ENCODE measurements around the gene RIPPLY2.
A peak's percentile ranks its signal among the peaks of the same experiment; 100 is the strongest.

Gene RIPPLY2

GRCh38 chr6:83847179-83847578 is 6.0 kb upstream of the RIPPLY2 start:
- H3K4me3 Mint-ChIP-seq: no peak overlapping the region
- no peaks in the 10 kb centered on the region for H3K4me1 Mint-ChIP-seq (ENCODE audit: low read depth)
- H3K36me3 Mint-ChIP-seq (ENCODE audit: low read depth): no peaks in the 10 kb centered on the region
- H3K27me3 Mint-ChIP-seq (ENCODE audit: low read depth): peaks cover 24% of the 10 kb centered on the region
- no peaks in the 10 kb centered on the region for H3K9me3 Mint-ChIP-seq
- no peak for DNase-seq (ENCODE audit: low spot score)
- H3K27ac Mint-ChIP-seq: no peak overlapping the region

GRCh38 chr6:83849127-83849526 is 4.0 kb upstream of the RIPPLY2 start:
- Mint-ChIP-seq H3K4me3 (no peak overlapping the region), H3K27me3 (ENCODE audit: low read depth) (peaks cover 39% of the 10 kb centered on the region), H3K27ac (no peak overlapping the region), H3K9me3 (no peaks in the 10 kb centered on the region), H3K4me1 (ENCODE audit: low read depth) (no peaks in the 10 kb centered on the region), H3K36me3 (ENCODE audit: low read depth) (no peaks in the 10 kb centered on the region)
- no peak for DNase-seq (ENCODE audit: low spot score)

GRCh38 chr6:83849610-83850009 is 3.5 kb upstream of the RIPPLY2 start:
- no peak overlapping the region for H3K27ac Mint-ChIP-seq
- no peak for DNase-seq (ENCODE audit: low spot score)
- no peaks in the 10 kb centered on the region for H3K36me3 Mint-ChIP-seq (ENCODE audit: low read depth)
- no peaks in the 10 kb centered on the region for H3K4me1 Mint-ChIP-seq (ENCODE audit: low read depth)
- H3K9me3 Mint-ChIP-seq: no peaks in the 10 kb centered on the region
- no peak overlapping the region for H3K4me3 Mint-ChIP-seq
- H3K27me3 Mint-ChIP-seq (ENCODE audit: low read depth): peaks cover 43% of the 10 kb centered on the region

GRCh38 chr6:83852528-83853177 is 507 bp upstream of the RIPPLY2 start:
- Mint-ChIP-seq H3K4me3 (peak overlapping the region; percentile 19), H3K9me3 (no peaks in the 10 kb centered on the region), H3K36me3 (ENCODE audit: low read depth) (no peaks in the 10 kb centered on the region), H3K27me3 (ENCODE audit: low read depth) (peaks cover 54% of the 10 kb centered on the region), H3K27ac (no peak overlapping the region), H3K4me1 (ENCODE audit: low read depth) (no peaks in the 10 kb centered on the region)
- DNase-seq (ENCODE audit: low spot score): no peak

GRCh38 chr6:83854001-83854501 is 891 bp downstream of the RIPPLY2 start:
- peak overlapping the region; percentile 13 for H3K4me3 Mint-ChIP-seq
- peaks cover 2% of the 10 kb centered on the region for H3K4me1 Mint-ChIP-seq (ENCODE audit: low read depth)
- H3K9me3 Mint-ChIP-seq: no peaks in the 10 kb centered on the region
- H3K27ac Mint-ChIP-seq: no peak overlapping the region
- no peak for DNase-seq (ENCODE audit: low spot score)
- H3K36me3 Mint-ChIP-seq (ENCODE audit: low read depth): no peaks in the 10 kb centered on the region
- H3K27me3 Mint-ChIP-seq (ENCODE audit: low read depth): peaks cover 54% of the 10 kb centered on the region

- Mint-ChIP-seq H3K27me3 (ENCODE audit: low read depth) (peaks cover 56% of the 10 kb centered on the region), H3K27ac (no peak overlapping the region), H3K36me3 (ENCODE audit: low read depth) (no peaks in the 10 kb centered on the region), H3K4me3 (no peak overlapping the region), H3K4me1 (ENCODE audit: low read depth) (peaks cover 5% of the 10 kb centered on the region), H3K9me3 (no peaks in the 10 kb centered on the region)
- no peak for DNase-seq (ENCODE audit: low spot score)
Observed at GRCh38 chr6:83854766-83855165, 1.6 kb downstream of the RIPPLY2 start.

GRCh38 chr6:83859410-83860358 is 6.5 kb downstream of the RIPPLY2 start, which contains the start of gene CYB5R4:
TSS of gene CYB5R4 (plus strand) at chr6:83859689. CDS start at chr6:83859783, 94 bp downstream.
- Mint-ChIP-seq H3K4me1 (ENCODE audit: low read depth) (peaks cover 21% of the 10 kb centered on the region), H3K9me3 (no peaks in the 10 kb centered on the region), H3K27me3 (ENCODE audit: low read depth) (peaks cover 15% of the 10 kb centered on the region), H3K36me3 (ENCODE audit: low read depth) (peaks cover 4% of the 10 kb centered on the region), H3K27ac (peak within 1 kb of the TSS; percentile 91), H3K4me3 (peak within 1 kb of the TSS; percentile 97)
- peak; percentile 93 for DNase-seq (ENCODE audit: low spot score)

- DNase-seq (ENCODE audit: low spot score): no peak
- peak overlapping the region; percentile 97 for H3K4me3 Mint-ChIP-seq
- no peaks in the 10 kb centered on the region for H3K9me3 Mint-ChIP-seq
- peaks cover 21% of the 10 kb centered on the region for H3K4me1 Mint-ChIP-seq (ENCODE audit: low read depth)
- peak overlapping the region; percentile 91 for H3K27ac Mint-ChIP-seq
- peaks cover 9% of the 10 kb centered on the region for H3K27me3 Mint-ChIP-seq (ENCODE audit: low read depth)
- peaks cover 10% of the 10 kb centered on the region for H3K36me3 Mint-ChIP-seq (ENCODE audit: low read depth)
Observed at GRCh38 chr6:83860359-83860755, 7.2 kb downstream of the RIPPLY2 start.

- Mint-ChIP-seq H3K36me3 (ENCODE audit: low read depth) (peaks cover 16% of the 10 kb centered on the region), H3K4me3 (peak overlapping the region; percentile 97), H3K27ac (peak overlapping the region; percentile 91), H3K9me3 (no peaks in the 10 kb centered on the region), H3K27me3 (ENCODE audit: low read depth) (peaks cover 5% of the 10 kb centered on the region), H3K4me1 (ENCODE audit: low read depth) (peaks cover 21% of the 10 kb centered on the region)
- DNase-seq (ENCODE audit: low spot score): no peak
Observed at GRCh38 chr6:83860782-83861495, 7.8 kb downstream of the RIPPLY2 start.

- Mint-ChIP-seq H3K27ac (no peak overlapping the region), H3K9me3 (peaks cover 11% of the 10 kb centered on the region), H3K27me3 (ENCODE audit: low read depth) (peaks cover 2% of the 10 kb centered on the region), H3K36me3 (ENCODE audit: low read depth) (peaks cover 33% of the 10 kb centered on the region), H3K4me3 (no peak overlapping the region), H3K4me1 (ENCODE audit: low read depth) (peaks cover 21% of the 10 kb centered on the region)
- no peak for DNase-seq (ENCODE audit: low spot score)
Observed at GRCh38 chr6:83862776-83863471, 9.8 kb downstream of the RIPPLY2 start.

- DNase-seq (ENCODE audit: low spot score): no peak
- peaks cover 5% of the 10 kb centered on the region for H3K4me1 Mint-ChIP-seq (ENCODE audit: low read depth)
- no peaks in the 10 kb centered on the region for H3K27me3 Mint-ChIP-seq (ENCODE audit: low read depth)
- H3K36me3 Mint-ChIP-seq (ENCODE audit: low read depth): peaks cover 53% of the 10 kb centered on the region
- H3K27ac Mint-ChIP-seq: no peak overlapping the region
- H3K9me3 Mint-ChIP-seq: peaks cover 19% of the 10 kb centered on the region
- no peak overlapping the region for H3K4me3 Mint-ChIP-seq
Observed at GRCh38 chr6:83867043-83867442, 13.9 kb downstream of the RIPPLY2 start.

GRCh38 chr6:83867527-83868161 is 14.5 kb downstream of the RIPPLY2 start:
- DNase-seq (ENCODE audit: low spot score): no peak
- Mint-ChIP-seq H3K27ac (no peak overlapping the region), H3K36me3 (ENCODE audit: low read depth) (peaks cover 53% of the 10 kb centered on the region), H3K4me3 (no peak overlapping the region), H3K9me3 (peaks cover 19% of the 10 kb centered on the region), H3K4me1 (ENCODE audit: low read depth) (peaks cover 6% of the 10 kb centered on the region), H3K27me3 (ENCODE audit: low read depth) (no peaks in the 10 kb centered on the region)

GRCh38 chr6:83868639-83869038 is 15.5 kb downstream of the RIPPLY2 start:
- Mint-ChIP-seq H3K4me3 (no peak overlapping the region), H3K4me1 (ENCODE audit: low read depth) (peaks cover 10% of the 10 kb centered on the region), H3K36me3 (ENCODE audit: low read depth) (peaks cover 54% of the 10 kb centered on the region), H3K27me3 (ENCODE audit: low read depth) (no peaks in the 10 kb centered on the region), H3K27ac (no peak overlapping the region), H3K9me3 (peaks cover 19% of the 10 kb centered on the region)
- DNase-seq (ENCODE audit: low spot score): no peak

All from T-helper 2 cell treated with Interferon-gamma antibody and Interleukin-4, amounts not matched to agents 5 μg/mL and 100 μg/mL, for 36 hours (primary cell).